Breast epithelium (tissue), 3 donors: ENCODE results near the gene GDAP1L1.

Experiments used
- POLR2A ChIP-seq: fragments of 450-650 bp; IDR thresholded peaks from one replicate; pipeline ENCODE4 v1.6.1; 2016; ENCODE audit warnings: antibody characterized with exemption, mild to moderate bottlenecking, moderate library complexity
- POLR2AphosphoS5 ChIP-seq, 3 donors: sonication (generic); formaldehyde crosslinking; IDR thresholded peaks; one replicate each; pipeline ENCODE4 v1.6.1; 2017; ENCODE audit warnings: antibody characterized with exemption in 3 of 3
- TF ChIP-seq, protein P1 (sequence below), 3 donors: fragments of 450-650 bp; IDR thresholded peaks; one replicate each; pipeline ENCODE4 v1.5.1; 2016 to 2017; ENCODE audit warnings: antibody characterized with exemption in 3 of 3, mild to moderate bottlenecking in 3 of 3, moderate library complexity in 3 of 3

DNA sequence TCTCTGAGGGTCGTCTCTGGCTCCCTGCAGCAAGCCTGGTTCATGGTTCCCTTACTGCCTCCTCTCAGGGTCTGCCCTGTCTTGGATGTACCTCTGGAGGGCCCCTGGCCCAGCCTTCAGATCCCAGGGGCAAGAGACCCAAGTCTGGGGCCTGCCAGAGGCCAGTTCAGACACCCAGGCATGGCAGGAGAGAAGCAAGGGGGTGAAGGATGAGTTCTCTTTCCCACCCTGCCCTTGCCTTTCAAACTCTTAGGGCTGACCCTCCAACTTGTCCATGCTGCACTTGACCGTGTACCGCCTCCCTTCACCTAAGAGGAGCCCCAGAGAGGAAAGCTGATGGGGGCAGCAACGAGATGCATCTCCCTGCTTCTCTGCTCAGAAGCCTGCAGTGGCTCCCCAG lies 4.2 kb downstream of the GDAP1L1 start:
- TF ChIP-seq POLR2A = no peak
- TF ChIP-seq, protein P1, sequence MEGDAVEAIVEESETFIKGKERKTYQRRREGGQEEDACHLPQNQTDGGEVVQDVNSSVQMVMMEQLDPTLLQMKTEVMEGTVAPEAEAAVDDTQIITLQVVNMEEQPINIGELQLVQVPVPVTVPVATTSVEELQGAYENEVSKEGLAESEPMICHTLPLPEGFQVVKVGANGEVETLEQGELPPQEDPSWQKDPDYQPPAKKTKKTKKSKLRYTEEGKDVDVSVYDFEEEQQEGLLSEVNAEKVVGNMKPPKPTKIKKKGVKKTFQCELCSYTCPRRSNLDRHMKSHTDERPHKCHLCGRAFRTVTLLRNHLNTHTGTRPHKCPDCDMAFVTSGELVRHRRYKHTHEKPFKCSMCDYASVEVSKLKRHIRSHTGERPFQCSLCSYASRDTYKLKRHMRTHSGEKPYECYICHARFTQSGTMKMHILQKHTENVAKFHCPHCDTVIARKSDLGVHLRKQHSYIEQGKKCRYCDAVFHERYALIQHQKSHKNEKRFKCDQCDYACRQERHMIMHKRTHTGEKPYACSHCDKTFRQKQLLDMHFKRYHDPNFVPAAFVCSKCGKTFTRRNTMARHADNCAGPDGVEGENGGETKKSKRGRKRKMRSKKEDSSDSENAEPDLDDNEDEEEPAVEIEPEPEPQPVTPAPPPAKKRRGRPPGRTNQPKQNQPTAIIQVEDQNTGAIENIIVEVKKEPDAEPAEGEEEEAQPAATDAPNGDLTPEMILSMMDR (IDR thresholded peaks at IDR 0.05) = no peak
- no peak for TF ChIP-seq POLR2AphosphoS5 (IDR thresholded peaks at IDR 0.05)
